HCT116 (cell line): ENCODE results near the gene IFT57. TPM values are rescaled to one million over a fixed set of nuclear protein-coding genes. Genes with fewer than 3 reads are reported as not detected.

Source experiments
- ATAC-seq: fragments of 200-7000 bp; cut with Tn5 transposase; 2 replicates; pipeline ENCODE4 v1.9.1; 2020; ENCODE audit warnings: mild to moderate bottlenecking, moderate library complexity
- BruUV-seq: library from RNA; stranded (reverse); fragments of 400-500 nt; replicated peaks from 2 replicates; lab custom pipeline; 2021; lab: Mats Ljungman, UMichigan
- CTCF ChIA-PET: fragments of 300-600 bp; sonication (Branson Sonifier 250); formaldehyde crosslinking; loops from one replicate; lab custom pipeline; 2021; ENCODE audit warnings: antibody characterized with exemption; lab: Charles Lee
- POLR2A ChIA-PET: fragments of 300-600, 350-600 bp; sonication (Branson Sonifier 250); formaldehyde crosslinking; loops from one replicate; lab custom pipeline; 2021; ENCODE audit warnings: antibody characterized with exemption; lab: Charles Lee
- RAD21 ChIA-PET, 2 experiments: fragments of 300-600 bp; sonication (Branson Sonifier 250); formaldehyde crosslinking; loops; one replicate each; lab custom pipeline; 2023; ENCODE audit warnings: low total read pairs in 2 of 2; ENCODE audit not compliant: uncharacterized antibody in 2 of 2, unreplicated experiment in 2 of 2, low non-redundant PET in 1 of 2; lab: Charles Lee
- DNase-seq: peaks from one replicate; pipeline ENCODE4 v3.0.0-alpha.2; 2010; ENCODE audit warnings: low read depth, low spot score
- H2AFZ ChIP-seq: fragments of 200-600 bp; shearing (Covaris generic), sonication (generic); 2 replicates; pipeline ENCODE4 v1.6.1; 2017; ENCODE audit warnings: low read depth, mixed run types, mixed read lengths, antibody characterized with exemption, low read length; ENCODE audit not compliant: poor library complexity, severe bottlenecking
- H3K27ac ChIP-seq: 2 replicates; pipeline ENCODE4 v1.5.1; 2012; ENCODE audit warnings: low read depth, low read length
- H3K27me3 ChIP-seq: fragments of 200-600 bp; sonication (generic); 2 replicates; pipeline ENCODE4 v1.6.1; 2016; ENCODE audit warnings: mixed run types, low read length, mixed read lengths; ENCODE audit not compliant: insufficient read depth
- H3K36me3 ChIP-seq, 2 experiments: fragments of 200-500 bp in 1 of 2; fragments of 200-600 bp in 1 of 2; sonication (Bioruptor generic) in 1 of 2; sonication (generic) in 1 of 2; 2 replicates each; pipeline versions ENCODE4 v1.5.1 to v1.6.1; 2014 to 2016; ENCODE audit warnings: low read length in 2 of 2, inconsistent platforms in 1 of 2, mixed read lengths in 1 of 2, mixed run types in 1 of 2; ENCODE audit not compliant: insufficient read depth in 2 of 2, control insufficient read depth in 1 of 2
- H3K4me1 ChIP-seq, 2 experiments: fragments of 200-600 bp in 1 of 2; sonication (generic) in 1 of 2; 2 replicates each; pipeline versions ENCODE4 v1.5.1 to v1.6.1; 2012 to 2017; ENCODE audit warnings: low read length in 2 of 2, inconsistent platforms in 1 of 2, mild to moderate bottlenecking in 1 of 2, mixed read lengths in 1 of 2, mixed run types in 1 of 2, moderate library complexity in 1 of 2; ENCODE audit not compliant: insufficient read depth in 2 of 2, control insufficient read depth in 1 of 2
- H3K4me2 ChIP-seq: fragments of 200-600 bp; sonication (generic); 2 replicates; pipeline ENCODE4 v1.6.1; 2017; ENCODE audit warnings: mixed run types, low read length, mixed read lengths
- H3K4me3 ChIP-seq, 2 experiments: fragments of 200-600 bp in 1 of 2; sonication (generic) in 1 of 2; replicated peaks in 1 of 2; 2 replicates each; pipeline ENCODE4 v1.5.1; 2011 to 2016; ENCODE audit warnings: low read length in 2 of 2, control low read depth in 1 of 2, low read depth in 1 of 2, mild to moderate bottlenecking in 1 of 2, mixed read lengths in 1 of 2, mixed run types in 1 of 2
- H3K79me2 ChIP-seq: fragments of 200-600 bp; sonication (generic); 2 replicates; pipeline ENCODE4 v1.6.1; 2017; ENCODE audit warnings: mild to moderate bottlenecking, mixed run types, low read length, moderate library complexity, mixed read lengths; ENCODE audit not compliant: insufficient read depth
- H3K9ac ChIP-seq: fragments of 200-600 bp; sonication (generic); 2 replicates; pipeline ENCODE4 v1.6.1; 2016; ENCODE audit warnings: low read length, mixed read lengths
- H3K9me2 ChIP-seq: fragments of 200-600 bp; sonication (generic), shearing (Covaris generic); 2 replicates; pipeline ENCODE4 v1.6.1; 2017; ENCODE audit warnings: mixed run types, mild to moderate bottlenecking, moderate library complexity; ENCODE audit not compliant: insufficient read depth
- H3K9me3 ChIP-seq, 2 experiments: fragments of 200-500 bp in 1 of 2; fragments of 200-600 bp in 1 of 2; sonication (Bioruptor generic) in 1 of 2; sonication (generic) in 1 of 2; 2 replicates each; pipeline ENCODE4 v1.6.1; 2014 to 2017; ENCODE audit warnings: low read length in 2 of 2, mixed read lengths in 2 of 2, inconsistent platforms in 1 of 2, low read depth in 1 of 2, mild to moderate bottlenecking in 1 of 2, mixed run types in 1 of 2, moderate library complexity in 1 of 2; ENCODE audit not compliant: control insufficient read depth in 1 of 2, insufficient read depth in 1 of 2
- H4K20me1 ChIP-seq: fragments of 200-600 bp; sonication (generic), shearing (Covaris generic); 2 replicates; pipeline ENCODE4 v1.6.1; 2017; ENCODE audit warnings: mixed run types, mild to moderate bottlenecking, moderate library complexity; ENCODE audit not compliant: insufficient read depth
- EZH2phosphoT487 ChIP-seq: fragments of 200-600 bp; IDR thresholded peaks from 2 replicates; pipeline ENCODE4 v1.6.1; 2018; ENCODE audit warnings: antibody characterized with exemption, borderline replicate concordance
- FOSL1 ChIP-seq: IDR thresholded peaks from 2 replicates; pipeline ENCODE4 v1.6.1; 2012; ENCODE audit warnings: low read depth
- POLR2AphosphoS5 ChIP-seq: IDR thresholded peaks from 2 replicates; pipeline ENCODE4 v1.6.1; 2011; ENCODE audit warnings: mild to moderate bottlenecking, low read depth, low read length, moderate library complexity
- RAD21 ChIP-seq: IDR thresholded peaks from 2 replicates; pipeline ENCODE4 v1.6.1; 2012; ENCODE audit warnings: low read depth, mild to moderate bottlenecking
- SIN3A ChIP-seq: IDR thresholded peaks from 2 replicates; pipeline ENCODE4 v1.6.1; 2012; ENCODE audit warnings: low read depth
- SRF ChIP-seq: IDR thresholded peaks from 2 replicates; pipeline ENCODE4 v1.6.1; 2012; ENCODE audit warnings: low read depth
- YY1 ChIP-seq: IDR thresholded peaks from 2 replicates; pipeline ENCODE4 v1.6.1; 2011; ENCODE audit warnings: low read length, low read depth, moderate library complexity, mild to moderate bottlenecking; ENCODE audit not compliant: insufficient replicate concordance; ENCODE audit errors: extremely low read depth
- ZFX ChIP-seq: fragments of 450-650 bp; IDR thresholded peaks from 2 replicates; pipeline ENCODE4 v1.6.1; 2017
- ZNF274 ChIP-seq: fragments of 200-500 bp; sonication (Bioruptor generic); IDR thresholded peaks from 2 replicates; pipeline ENCODE4 v1.6.1; 2014; ENCODE audit warnings: mild to moderate bottlenecking, low read depth, low read length, inconsistent platforms
- intact Hi-C: fragments of 100-400 bp; cut with micrococcal nuclease; formaldehyde crosslinking; loops from 2 replicates; pipeline ENCODE4 v1.10.0; 2022
- total RNA-seq: library from RNA; stranded (reverse); gene quantifications from one replicate; pipeline ENCODE4 v1.2.1, GENCODE V29; 2021; ENCODE audit not compliant: unreplicated experiment
- TF ChIP-seq, protein P1 (sequence below), 3 experiments: fragments of 200-600 bp in 1 of 3; sonication (generic) in 1 of 3; IDR thresholded peaks in 2 of 3; conservative IDR thresholded peaks in 1 of 3; 2 replicates each; pipeline ENCODE4 v1.5.1; 2012 to 2017; ENCODE audit warnings: low read depth in 2 of 3, low read length in 2 of 3, antibody characterized with exemption in 1 of 3, borderline replicate concordance in 1 of 3, control low read depth in 1 of 3, mild to moderate bottlenecking in 1 of 3, mixed read lengths in 1 of 3, mixed run types in 1 of 3, moderate library complexity in 1 of 3; ENCODE audit not compliant: insufficient read depth in 1 of 3
- TF ChIP-seq, protein P2 (sequence below): IDR thresholded peaks from 2 replicates; pipeline ENCODE4 v1.6.1; 2012

The IFT57 gene
- total RNA-seq, 1 experiment from 2014 or later = 38.4 TPM

DNA sequence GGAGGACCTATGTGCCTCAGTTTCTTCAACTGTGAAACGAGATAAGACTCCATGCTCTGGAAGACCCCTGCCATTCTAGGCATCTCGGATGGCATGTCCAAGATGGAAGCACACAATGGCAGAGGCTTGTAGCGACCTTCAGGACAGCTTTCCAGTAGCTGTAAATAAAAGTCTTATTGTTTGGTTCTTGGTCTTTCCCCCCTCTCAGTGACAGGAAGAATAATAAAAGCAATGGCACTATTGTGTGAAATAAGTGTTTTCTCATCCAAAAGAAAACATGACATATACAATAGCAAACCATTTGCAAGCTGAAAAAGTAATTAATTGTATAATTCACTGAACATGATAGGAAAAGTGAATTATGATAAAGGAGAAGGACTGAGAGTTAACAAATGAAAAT is 98.9 kb downstream of the IFT57 start:
- ChIA-PET RAD21 (no interaction called here), CTCF (no interaction called here)

DNA sequence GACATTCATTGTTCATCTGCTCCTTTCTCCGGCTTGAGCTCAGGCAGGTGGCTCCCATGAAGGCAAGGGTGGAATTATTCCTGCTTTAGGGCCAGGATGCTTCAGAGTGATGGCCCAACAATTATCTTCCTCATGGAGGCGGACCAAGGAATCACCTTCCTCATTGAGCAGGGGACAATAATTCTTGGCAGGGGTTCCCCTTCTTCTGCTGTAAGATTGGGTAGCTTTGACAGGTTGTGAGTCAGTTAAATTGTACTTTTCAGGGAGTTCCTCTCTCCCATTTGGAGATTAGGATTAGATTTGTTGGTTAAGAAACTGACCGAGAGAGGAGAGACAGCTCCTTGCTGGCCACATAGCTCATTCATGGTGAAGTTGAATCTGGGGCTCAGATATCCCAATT is 99.9 kb downstream of the IFT57 start:
- no peak for DNase-seq
- Histone ChIP-seq H3K27me3 (no peaks in the 10 kb centered on the region), H3K4me1 (peaks cover 0 to 1% of the 10 kb centered on the region in 2 experiments; a peak in 1 of 4 replicates), H3K9me3 (no peaks in the 10 kb centered on the region), H3K9ac (no peak overlapping the region), H3K4me2 (no peak overlapping the region), H3K4me3 (no peak overlapping the region), H3K27ac (no peak overlapping the region), H3K36me3 (no peaks in the 10 kb centered on the region), H3K79me2 (no peaks in the 10 kb centered on the region), H2AFZ (no peak overlapping the region), H4K20me1 (no peaks in the 10 kb centered on the region), H3K9me2 (no peaks in the 10 kb centered on the region)
- ATAC-seq = no peak
- intact Hi-C loops = no loop called here
- RAD21 ChIA-PET = no interaction called here
- POLR2A ChIA-PET = no interaction called here
- TF ChIP-seq, protein P1, sequence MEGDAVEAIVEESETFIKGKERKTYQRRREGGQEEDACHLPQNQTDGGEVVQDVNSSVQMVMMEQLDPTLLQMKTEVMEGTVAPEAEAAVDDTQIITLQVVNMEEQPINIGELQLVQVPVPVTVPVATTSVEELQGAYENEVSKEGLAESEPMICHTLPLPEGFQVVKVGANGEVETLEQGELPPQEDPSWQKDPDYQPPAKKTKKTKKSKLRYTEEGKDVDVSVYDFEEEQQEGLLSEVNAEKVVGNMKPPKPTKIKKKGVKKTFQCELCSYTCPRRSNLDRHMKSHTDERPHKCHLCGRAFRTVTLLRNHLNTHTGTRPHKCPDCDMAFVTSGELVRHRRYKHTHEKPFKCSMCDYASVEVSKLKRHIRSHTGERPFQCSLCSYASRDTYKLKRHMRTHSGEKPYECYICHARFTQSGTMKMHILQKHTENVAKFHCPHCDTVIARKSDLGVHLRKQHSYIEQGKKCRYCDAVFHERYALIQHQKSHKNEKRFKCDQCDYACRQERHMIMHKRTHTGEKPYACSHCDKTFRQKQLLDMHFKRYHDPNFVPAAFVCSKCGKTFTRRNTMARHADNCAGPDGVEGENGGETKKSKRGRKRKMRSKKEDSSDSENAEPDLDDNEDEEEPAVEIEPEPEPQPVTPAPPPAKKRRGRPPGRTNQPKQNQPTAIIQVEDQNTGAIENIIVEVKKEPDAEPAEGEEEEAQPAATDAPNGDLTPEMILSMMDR (IDR thresholded peaks at IDR 0.05 in 2 of 3, conservative IDR thresholded peaks at IDR 0.05 in 1 of 3; ENCODE audit: borderline replicate concordance in 1 of 3, insufficient read depth in 1 of 3, low read depth in 2 of 3, low read length in 2 of 3) = no peak
- no peak for TF ChIP-seq RAD21
- TF ChIP-seq, protein P2, sequence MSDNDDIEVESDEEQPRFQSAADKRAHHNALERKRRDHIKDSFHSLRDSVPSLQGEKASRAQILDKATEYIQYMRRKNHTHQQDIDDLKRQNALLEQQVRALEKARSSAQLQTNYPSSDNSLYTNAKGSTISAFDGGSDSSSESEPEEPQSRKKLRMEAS = no peak
- no peak for TF ChIP-seq YY1
- TF ChIP-seq SRF = no peak
- no peak for TF ChIP-seq ZFX
- CTCF ChIA-PET = no interaction called here
- no TSS peak for BruUV-seq

More for the DNA sequence above, 98.9 kb downstream of the IFT57 start:
- Histone ChIP-seq H3K36me3 (no peaks in the 10 kb centered on the region), H3K9ac (no peak overlapping the region), H3K4me1 (no peaks in the 10 kb centered on the region), H2AFZ (no peak overlapping the region), H3K4me2 (no peak overlapping the region), H3K9me2 (no peaks in the 10 kb centered on the region)
- intact Hi-C loops = no loop called here
- no peak for TF ChIP-seq EZH2phosphoT487
- TF ChIP-seq FOSL1 = no peak
- no peak for TF ChIP-seq SIN3A
- no peak for TF ChIP-seq POLR2AphosphoS5
- TF ChIP-seq ZNF274 = no peak
- TF ChIP-seq SRF = no peak
- TF ChIP-seq, all 23 proteins: peak for 0
- Histone ChIP-seq H3K79me2 (no peaks in the 10 kb centered on the region), H4K20me1 (no peaks in the 10 kb centered on the region), H3K9me3 (no peaks in the 10 kb centered on the region), H3K4me3 (no peak overlapping the region), H3K27me3 (no peaks in the 10 kb centered on the region), H3K27ac (no peak overlapping the region)
- no peak for DNase-seq
- POLR2A ChIA-PET = no interaction called here
- no peak for ATAC-seq
- no TSS peak for BruUV-seq
